HG03565 (cell line): ENCODE data around the gene CCDC77.

ENCODE experiments used
- ATAC-seq: cut with Tn5 transposase; IDR thresholded peaks from one replicate; pipeline ENCODE4 v1.9.1; 2021; ENCODE audit warnings: mild to moderate bottlenecking, moderate library complexity; ENCODE audit not compliant: unreplicated experiment

Gene CCDC77

DNA sequence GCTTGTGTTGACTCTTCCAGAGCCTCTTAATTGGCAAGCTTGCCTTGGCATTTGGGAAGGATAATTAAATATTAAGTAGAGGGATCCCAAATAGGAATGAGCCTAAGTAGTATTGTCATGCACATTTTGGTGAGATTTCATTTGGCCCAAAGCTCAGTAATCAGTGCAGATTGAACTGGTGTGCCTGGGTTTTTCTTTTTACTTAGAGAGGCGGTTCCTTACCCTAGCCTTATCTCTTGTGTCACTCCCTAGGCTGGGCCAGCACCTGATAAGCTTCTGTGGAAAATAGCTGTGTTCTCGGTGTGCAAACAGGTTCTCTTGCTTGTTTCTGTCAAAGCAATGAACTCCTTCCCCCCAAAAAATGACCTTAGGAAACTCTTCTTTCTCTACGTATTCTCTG lies 49.0 kb downstream of the CCDC77 start:
- ATAC-seq, result no peak

GRCh38 chr12:452667-453210 lies 51.3 kb downstream of the CCDC77 start:
- ATAC-seq, result no peak

DNA sequence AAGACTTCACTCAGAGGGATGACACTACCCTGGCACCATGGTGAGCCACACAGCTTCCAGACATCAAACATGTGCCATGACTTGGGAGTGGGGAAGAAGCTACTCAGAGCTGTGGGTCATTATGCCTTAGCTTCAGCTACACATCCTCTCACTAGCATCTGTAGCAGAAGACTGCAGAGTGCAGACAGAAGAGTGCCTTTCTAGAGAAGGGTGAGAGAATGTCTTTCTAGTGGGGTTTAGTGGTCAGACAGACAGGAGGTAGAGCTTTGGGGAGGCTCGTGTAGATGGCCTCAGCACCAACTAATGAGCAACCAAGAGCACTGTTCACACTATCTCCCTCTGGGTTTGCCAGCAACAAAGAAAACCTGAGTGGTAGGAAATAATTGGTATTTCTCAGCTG lies 53.4 kb downstream of the CCDC77 start:
- no peak for ATAC-seq

DNA sequence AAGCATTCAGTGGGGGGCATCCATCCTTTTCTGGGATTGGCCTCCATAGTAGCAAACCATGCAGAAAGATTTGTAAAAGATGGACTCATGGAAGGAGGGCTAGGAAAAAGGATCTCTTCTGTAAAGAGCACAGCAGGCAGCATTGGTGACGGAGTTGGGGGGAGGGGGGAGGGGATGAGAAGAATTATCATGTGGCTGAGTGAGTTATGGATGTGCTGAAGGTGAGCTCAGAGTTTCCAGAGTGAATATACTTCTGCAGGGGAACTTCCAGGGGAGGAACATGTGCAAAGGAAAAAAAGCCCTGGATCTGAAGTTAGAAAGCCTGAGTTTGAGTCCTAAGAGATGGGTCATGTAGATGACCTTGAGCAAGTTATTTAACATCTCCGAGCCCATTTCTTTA lies 54.4 kb downstream of the CCDC77 start:
- ATAC-seq, result no peak

- ATAC-seq, result no peak
Measured at GRCh38 chr12:457676-458075, 56.2 kb downstream of the CCDC77 start.

DNA sequence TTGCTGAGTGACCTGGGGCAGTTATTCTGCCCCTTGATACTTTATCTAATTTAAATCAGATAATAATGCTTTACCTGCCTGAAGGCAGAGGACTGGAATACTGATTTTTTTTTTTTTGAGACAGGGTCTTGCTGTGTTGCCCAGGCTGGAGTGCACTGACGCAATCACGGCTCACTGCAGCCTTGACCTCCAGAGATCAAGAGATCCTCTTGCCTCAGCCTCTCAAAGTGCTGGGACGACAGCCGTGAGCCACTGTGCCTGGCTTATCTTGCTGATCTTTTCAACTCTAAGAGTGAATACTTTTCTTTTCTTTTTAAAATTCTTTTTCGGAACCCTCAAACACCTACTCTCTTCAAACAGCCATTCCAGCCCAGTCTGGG lies 57.6 kb downstream of the CCDC77 start:
- no peak for ATAC-seq

DNA sequence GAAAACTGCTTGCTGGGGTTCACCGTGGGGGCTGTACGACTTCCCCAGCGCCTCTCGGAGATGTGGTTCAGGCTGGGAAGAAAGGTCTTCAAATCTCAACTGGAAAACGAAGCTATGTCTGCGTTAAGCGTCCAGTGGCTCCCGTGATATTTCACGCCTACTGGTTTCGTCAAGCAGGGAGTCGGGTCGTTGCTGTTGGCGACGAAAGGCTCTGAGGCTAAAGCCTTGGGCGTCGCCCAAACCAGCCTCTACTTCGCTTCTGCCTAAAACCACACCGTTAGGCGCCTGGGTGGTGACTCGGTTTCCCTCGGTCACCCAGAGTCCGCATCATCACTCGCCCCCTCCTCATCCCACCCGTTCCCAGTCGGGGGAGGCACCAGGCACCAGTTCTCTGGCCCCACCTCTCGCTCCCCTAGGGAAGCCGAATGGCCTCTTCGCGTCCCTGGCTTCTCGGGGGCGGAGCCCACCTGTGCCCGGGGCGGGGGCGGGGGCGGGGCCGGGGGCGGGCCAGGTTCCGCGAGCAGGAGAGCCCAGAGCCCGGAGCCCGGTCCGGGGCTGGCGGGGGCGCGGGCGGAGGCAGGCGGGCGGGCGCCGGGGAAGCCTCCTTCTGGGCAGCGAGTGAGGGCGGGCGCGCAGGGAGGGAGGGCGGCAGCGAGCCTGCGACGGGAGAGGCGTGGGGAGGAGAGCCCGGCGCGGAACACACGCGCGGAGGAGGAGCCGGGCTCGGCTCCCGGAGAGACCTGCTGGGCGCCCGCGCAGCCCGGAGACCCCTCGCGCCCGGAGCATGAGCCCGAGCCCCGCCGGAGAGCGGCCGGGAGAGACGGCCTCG lies 58.2 kb downstream of the CCDC77 start, which contains the start of gene B4GALNT3:
Gene B4GALNT3, plus strand, starts transcription at position 510 of the 829 bp plus-strand sequence. CDS start 438 bp downstream, outside the sequence.
- ATAC-seq, result no peak

- no peak for ATAC-seq
Measured at GRCh38 chr12:460261-461230, 59.1 kb downstream of the CCDC77 start.

GRCh38 chr12:461425-461824 lies 60.0 kb downstream of the CCDC77 start:
- ATAC-seq, result no peak

- no peak for ATAC-seq
Measured at GRCh38 chr12:462936-463705, 61.7 kb downstream of the CCDC77 start.

DNA sequence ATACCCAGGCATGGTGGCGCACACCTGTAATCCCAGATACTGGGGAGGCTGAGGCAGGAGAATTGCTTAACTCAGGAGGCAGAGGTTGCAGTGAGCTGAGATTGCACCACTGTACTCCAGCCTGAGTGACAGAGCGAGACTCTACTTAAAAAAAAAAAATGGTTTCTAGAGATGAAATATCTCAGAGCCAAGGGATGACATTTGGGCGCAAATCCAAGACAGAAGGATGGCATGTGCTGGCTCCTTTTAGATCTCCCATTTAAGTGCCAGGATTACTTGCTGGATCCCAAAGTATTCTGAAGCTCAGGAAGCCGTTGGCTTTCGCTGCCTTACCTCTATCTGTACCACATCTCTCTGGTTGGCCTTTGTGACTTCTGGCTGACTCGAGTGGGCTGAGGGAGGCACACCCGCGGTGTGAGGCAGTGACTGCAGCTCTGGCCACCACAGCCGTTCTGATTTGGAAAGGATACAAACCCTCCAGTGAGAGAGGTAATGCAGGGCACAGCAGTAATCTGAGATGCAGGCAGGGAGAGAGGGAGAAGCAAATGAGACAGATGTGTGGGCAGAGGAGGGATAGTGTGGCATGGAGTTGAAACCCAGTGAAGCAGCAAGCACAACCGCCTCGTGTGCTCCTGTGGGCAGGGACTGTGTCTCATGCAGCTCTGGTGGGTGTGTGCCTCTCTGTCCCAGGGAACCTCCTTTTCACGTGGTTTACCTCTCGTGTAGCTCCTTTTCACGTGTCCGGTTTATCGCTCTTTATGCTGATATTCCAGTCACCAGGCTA lies 63.2 kb downstream of the CCDC77 start:
- no peak for ATAC-seq

DNA sequence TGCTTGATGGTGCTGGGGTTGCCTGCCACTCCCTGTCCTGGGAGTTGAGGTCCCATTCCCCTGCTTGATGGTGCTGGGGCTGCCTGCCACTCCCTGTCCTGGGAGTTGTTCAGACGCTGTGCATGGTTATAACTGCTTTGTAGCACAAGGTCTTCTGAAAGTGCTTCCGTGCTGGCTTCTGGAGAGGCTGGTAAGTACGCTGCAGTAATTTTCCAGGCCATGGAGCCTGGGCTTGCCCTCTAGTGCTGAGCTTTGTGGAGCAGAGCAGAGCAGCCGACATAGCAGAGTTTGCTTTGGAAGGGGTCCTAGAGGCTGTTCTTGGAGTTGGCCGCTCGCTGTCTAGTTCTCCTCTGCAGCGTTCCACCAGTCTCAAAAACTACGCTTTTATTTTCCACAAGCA lies 64.6 kb downstream of the CCDC77 start:
- ATAC-seq, result no peak

DNA sequence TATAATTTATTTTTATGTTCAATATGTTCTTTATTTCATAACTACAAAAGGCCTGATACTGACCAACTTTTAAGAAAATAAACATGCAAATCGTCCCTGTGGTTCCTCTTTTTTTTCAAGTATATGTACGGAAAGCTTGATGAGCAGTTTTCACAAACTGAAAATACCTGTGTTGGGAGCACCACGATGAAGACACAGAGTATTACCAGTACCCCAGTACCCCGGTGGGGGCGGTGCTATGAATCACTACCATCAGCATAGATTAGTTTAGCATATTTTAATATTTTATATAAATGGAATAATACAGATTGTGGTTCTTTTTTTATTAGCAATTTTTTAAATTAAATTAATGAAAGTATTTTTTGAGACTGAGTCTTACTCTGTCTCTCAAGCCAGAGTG lies 65.3 kb downstream of the CCDC77 start:
- ATAC-seq, result no peak

- no peak for ATAC-seq
Measured at GRCh38 chr12:467591-467990, 66.1 kb downstream of the CCDC77 start.

DNA sequence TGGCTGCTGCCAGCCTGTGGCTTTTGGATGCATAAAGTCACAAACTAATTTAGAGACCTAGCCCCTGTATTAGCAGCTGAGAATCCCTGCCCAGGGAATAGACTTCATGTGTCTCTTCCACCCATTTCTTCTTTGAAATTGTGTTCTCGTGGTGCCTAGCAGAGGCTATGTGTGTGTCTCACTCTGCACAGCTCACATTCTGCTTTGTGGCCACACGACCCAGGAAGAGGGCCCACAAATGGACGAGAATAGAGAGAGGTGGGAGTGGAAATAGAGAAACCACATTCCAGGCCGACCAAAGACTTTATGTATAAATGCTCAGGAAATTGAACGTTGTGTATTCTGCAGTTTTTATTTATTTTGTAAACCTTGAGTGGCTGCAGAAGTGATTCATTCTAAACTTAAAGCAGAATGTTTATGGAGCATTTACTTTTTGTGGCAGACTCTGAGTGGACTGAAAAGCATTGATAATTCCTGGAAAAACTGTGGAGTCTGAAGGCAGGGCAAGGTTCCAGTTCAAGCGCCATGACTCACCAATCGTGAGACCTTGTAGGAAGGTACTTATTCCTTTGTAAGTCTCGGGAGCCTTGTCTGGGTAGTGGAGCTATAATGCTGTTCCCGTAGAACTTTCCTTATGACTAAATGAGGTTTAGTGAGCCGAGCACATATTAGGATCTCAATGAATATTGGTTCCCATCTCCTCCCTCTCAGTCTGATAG lies 67.4 kb downstream of the CCDC77 start:
- no peak for ATAC-seq

- ATAC-seq, result no peak
Measured at GRCh38 chr12:470133-470532, 68.7 kb downstream of the CCDC77 start.

- no peak for ATAC-seq
Measured at GRCh38 chr12:473198-473597, 71.8 kb downstream of the CCDC77 start.

GRCh38 chr12:473863-474577 lies 72.6 kb downstream of the CCDC77 start:
- ATAC-seq, result no peak

DNA sequence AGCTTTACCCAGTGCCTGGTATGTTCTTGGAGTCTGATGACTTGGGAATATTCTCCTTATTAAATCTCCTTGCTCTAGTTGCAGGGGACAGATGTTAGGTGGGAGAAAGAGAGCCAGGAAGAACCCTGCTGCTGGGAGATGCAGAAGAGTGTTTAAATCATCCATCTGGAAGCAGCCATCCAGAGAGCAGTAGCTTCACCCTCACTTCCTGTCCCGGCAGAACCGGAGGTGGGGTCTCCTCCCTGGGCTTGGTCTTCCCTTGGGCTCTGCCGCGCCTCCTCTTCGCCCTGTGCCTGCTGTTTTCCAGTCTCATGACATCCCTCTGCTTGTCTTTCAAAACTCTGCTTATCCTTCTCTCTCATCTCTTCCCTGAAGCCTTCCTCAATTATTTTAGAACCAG lies 73.8 kb downstream of the CCDC77 start:
- no peak for ATAC-seq
